Astrocyte of the spinal cord (primary cell): ENCODE measurements around the gene PIGH.

ENCODE experiments used
- DNase-seq: peaks from one replicate; pipeline ENCODE4 v3.0.0; 2011; ENCODE audit warnings: low read depth, low spot score
- H3K4me3 ChIP-seq: 2 replicates; pipeline ENCODE4 v1.5.1; 2011; ENCODE audit warnings: low read depth, mild to moderate bottlenecking, low read length, moderate library complexity
- in situ Hi-C: cut with HindIII; loops from 2 replicates; pipeline ENCODE4 v1.10.0; 2017; ENCODE audit warnings: low sequenced_read_pairs
- TF ChIP-seq, protein P1 (sequence below): IDR thresholded peaks from 2 replicates; pipeline ENCODE4 v1.5.1; 2012; ENCODE audit warnings: low read depth, mild to moderate bottlenecking, low read length, inconsistent platforms

The PIGH gene

GRCh38 chr14:67641480-67641879, 41.4 kb upstream of the PIGH start:
- no peak for DNase-seq
- no peak overlapping the region for H3K4me3 ChIP-seq
- in situ Hi-C loops = no loop called here
- TF ChIP-seq, protein P1, sequence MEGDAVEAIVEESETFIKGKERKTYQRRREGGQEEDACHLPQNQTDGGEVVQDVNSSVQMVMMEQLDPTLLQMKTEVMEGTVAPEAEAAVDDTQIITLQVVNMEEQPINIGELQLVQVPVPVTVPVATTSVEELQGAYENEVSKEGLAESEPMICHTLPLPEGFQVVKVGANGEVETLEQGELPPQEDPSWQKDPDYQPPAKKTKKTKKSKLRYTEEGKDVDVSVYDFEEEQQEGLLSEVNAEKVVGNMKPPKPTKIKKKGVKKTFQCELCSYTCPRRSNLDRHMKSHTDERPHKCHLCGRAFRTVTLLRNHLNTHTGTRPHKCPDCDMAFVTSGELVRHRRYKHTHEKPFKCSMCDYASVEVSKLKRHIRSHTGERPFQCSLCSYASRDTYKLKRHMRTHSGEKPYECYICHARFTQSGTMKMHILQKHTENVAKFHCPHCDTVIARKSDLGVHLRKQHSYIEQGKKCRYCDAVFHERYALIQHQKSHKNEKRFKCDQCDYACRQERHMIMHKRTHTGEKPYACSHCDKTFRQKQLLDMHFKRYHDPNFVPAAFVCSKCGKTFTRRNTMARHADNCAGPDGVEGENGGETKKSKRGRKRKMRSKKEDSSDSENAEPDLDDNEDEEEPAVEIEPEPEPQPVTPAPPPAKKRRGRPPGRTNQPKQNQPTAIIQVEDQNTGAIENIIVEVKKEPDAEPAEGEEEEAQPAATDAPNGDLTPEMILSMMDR = no peak

- H3K4me3 ChIP-seq = no peak overlapping the region
- DNase-seq = no peak
- in situ Hi-C loops = no loop called here
- TF ChIP-seq, protein P1 = no peak
These were observed 38.6 kb upstream of the PIGH start for GRCh38 chr14:67638642-67639041.

GRCh38 chr14:67636361-67636919, 36.4 kb upstream of the PIGH start:
- in situ Hi-C loops = no loop called here
- DNase-seq = peak; percentile 17
- TF ChIP-seq, protein P1 = no peak
- no peak overlapping the region for H3K4me3 ChIP-seq

DNA sequence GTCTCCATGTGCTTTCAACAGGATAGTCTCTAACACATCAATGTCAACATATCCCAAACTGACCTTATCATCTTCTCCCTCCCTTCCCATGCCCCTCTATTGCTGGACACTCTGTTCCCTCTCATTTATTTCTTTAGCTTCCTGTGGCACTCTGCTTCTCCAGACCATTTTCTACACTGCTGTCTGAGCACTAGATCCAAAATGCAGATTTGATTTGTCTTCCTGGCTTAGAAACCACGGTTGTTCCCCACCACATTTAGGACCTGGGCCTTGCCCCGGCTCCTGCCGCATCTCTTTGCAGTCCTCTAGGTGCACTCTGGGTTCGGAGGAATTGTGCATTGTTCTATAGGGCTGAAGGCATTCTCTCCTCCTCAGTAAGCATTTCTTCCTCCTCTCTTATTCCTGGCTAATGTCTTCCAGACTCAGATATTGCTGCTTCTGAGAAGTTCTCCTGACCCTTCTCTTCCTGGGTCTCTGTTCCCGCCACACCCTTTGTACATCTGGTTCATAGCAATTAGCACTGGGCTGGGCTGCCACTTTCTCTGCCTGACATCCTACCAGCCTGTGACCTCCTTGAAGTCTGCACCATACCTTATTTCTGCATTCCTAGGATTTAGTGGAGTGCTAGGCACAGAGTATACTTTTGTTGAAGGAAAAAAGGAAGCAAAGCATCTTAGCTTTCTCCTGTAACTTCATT, 33.5 kb upstream of the PIGH start:
- in situ Hi-C loops = no loop called here
- DNase-seq = no peak
- TF ChIP-seq, protein P1 = no peak
- no peak overlapping the region for H3K4me3 ChIP-seq

- in situ Hi-C loops = no loop called here
- DNase-seq = no peak
- TF ChIP-seq, protein P1 = no peak
These were observed 30.9 kb upstream of the PIGH start for GRCh38 chr14:67630938-67631337.

GRCh38 chr14:67630186-67630585, 30.1 kb upstream of the PIGH start:
- in situ Hi-C loops = no loop called here
- H3K4me3 ChIP-seq = no peak overlapping the region
- DNase-seq = no peak
- TF ChIP-seq, protein P1 = no peak

More at GRCh38 chr14:67630938-67631337, 30.9 kb upstream of the PIGH start:
- H3K4me3 ChIP-seq = no peak overlapping the region
